ENCODE data around the gene UPK1A.

DNA sequence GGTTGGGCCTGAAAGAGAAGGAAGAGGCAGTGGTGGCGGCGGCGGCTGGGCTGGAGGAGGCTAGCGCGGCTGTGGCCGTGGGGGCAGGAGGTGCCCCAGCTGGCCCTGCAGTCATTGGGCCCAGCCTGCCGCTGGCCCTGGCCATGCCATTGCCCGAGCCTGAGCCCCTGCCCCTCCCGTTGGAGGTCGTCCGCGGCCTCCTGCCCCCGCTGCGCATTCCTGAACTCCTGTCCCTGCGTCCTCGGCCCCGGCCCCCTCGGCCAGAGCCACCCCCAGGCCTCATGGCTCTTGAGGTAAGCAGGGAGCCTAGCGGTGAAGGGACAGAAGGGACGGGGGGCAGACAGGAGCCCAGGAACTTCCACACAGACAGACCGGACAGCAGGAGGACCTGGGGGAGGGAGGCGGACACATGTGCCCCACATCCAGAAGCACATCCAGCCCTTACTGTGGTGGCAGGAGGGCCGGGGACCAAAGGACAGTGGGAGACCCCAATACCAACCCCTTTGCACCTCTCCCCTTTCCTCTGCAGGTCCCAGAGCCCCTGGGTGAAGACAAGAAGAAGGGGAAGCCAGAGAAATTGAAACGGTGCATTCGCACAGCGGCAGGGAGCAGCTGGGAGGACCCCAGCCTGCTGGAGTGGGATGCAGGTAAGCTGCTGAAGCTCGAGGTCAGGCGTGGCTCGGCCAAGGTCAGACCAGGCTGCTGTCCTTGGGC is 32.4 kb upstream of the UPK1A start:
- TF ChIP-seq NFIC (IDR thresholded peaks at IDR 0.05) (no peak), CEBPB (IDR thresholded peaks at IDR 0.05) (no peak), TAF1 (IDR thresholded peaks at IDR 0.05; ENCODE audit: low read depth) (no peak), EP300 (IDR thresholded peaks at IDR 0.05; ENCODE audit: borderline replicate concordance) (no peak), TCF12 (IDR thresholded peaks at IDR 0.05; ENCODE audit: low read depth) (no peak), RAD21 (IDR thresholded peaks at IDR 0.05; ENCODE audit: low read depth) (no peak), TEAD4 (IDR thresholded peaks at IDR 0.05) (no peak), CREB1 (IDR thresholded peaks at IDR 0.05; ENCODE audit: low read depth) (no peak)
- TF ChIP-seq, protein P1, sequence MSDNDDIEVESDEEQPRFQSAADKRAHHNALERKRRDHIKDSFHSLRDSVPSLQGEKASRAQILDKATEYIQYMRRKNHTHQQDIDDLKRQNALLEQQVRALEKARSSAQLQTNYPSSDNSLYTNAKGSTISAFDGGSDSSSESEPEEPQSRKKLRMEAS (IDR thresholded peaks at IDR 0.05), result no peak
- TF ChIP-seq, protein P2, sequence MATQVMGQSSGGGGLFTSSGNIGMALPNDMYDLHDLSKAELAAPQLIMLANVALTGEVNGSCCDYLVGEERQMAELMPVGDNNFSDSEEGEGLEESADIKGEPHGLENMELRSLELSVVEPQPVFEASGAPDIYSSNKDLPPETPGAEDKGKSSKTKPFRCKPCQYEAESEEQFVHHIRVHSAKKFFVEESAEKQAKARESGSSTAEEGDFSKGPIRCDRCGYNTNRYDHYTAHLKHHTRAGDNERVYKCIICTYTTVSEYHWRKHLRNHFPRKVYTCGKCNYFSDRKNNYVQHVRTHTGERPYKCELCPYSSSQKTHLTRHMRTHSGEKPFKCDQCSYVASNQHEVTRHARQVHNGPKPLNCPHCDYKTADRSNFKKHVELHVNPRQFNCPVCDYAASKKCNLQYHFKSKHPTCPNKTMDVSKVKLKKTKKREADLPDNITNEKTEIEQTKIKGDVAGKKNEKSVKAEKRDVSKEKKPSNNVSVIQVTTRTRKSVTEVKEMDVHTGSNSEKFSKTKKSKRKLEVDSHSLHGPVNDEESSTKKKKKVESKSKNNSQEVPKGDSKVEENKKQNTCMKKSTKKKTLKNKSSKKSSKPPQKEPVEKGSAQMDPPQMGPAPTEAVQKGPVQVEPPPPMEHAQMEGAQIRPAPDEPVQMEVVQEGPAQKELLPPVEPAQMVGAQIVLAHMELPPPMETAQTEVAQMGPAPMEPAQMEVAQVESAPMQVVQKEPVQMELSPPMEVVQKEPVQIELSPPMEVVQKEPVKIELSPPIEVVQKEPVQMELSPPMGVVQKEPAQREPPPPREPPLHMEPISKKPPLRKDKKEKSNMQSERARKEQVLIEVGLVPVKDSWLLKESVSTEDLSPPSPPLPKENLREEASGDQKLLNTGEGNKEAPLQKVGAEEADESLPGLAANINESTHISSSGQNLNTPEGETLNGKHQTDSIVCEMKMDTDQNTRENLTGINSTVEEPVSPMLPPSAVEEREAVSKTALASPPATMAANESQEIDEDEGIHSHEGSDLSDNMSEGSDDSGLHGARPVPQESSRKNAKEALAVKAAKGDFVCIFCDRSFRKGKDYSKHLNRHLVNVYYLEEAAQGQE (IDR thresholded peaks at IDR 0.05; ENCODE audit: low read depth), result no peak

Measured in Ishikawa (cell line).